ENCODE measurements around the gene CASK. TPM values are rescaled to one million over a fixed set of nuclear protein-coding genes. Genes with fewer than 3 reads are reported as not detected.

The CASK gene
- total and polyA plus RNA-seq, 2 experiments from 2014 or later, result 82.9 to 95.7 TPM

GRCh38 chrX:41935832-41936231 lies 12.5 kb upstream of the CASK start:
- Histone ChIP-seq H3K27ac (no peak overlapping the region), H3K9me3 (ENCODE audit: low read depth) (no peaks in the 10 kb centered on the region), H3K36me3 (replicated peaks; ENCODE audit: insufficient read depth, low read depth) (no peaks in the 10 kb centered on the region), H3K79me2 (no peaks in the 10 kb centered on the region), H3K4me3 (no peak overlapping the region), H3K27me3 (no peaks in the 10 kb centered on the region), H3K4me1 (ENCODE audit: insufficient read depth) (no peaks in the 10 kb centered on the region), H2AFZ (no peak overlapping the region), H3K4me2 (no peak overlapping the region), H3K9me2 (replicated peaks; ENCODE audit: insufficient read depth) (no peaks in the 10 kb centered on the region), H4K20me1 (ENCODE audit: insufficient read depth, poor library complexity, severe bottlenecking) (no peaks in the 10 kb centered on the region)
- no peak for TF ChIP-seq CTCF (IDR thresholded peaks at IDR 0.05; ENCODE audit: poor library complexity)
- TF ChIP-seq EZH2 (IDR thresholded peaks at IDR 0.05; ENCODE audit: borderline replicate concordance), result no peak
- no peak for TF ChIP-seq EZH2phosphoT487 (IDR thresholded peaks at IDR 0.05; ENCODE audit: low read depth, severe bottlenecking, unreplicated experiment)
- 56% methylated on average over 3 of the region's 3 CpGs for WGBS (ENCODE audit: low lambda C conversion rate, missing lambda C conversion rate)
- DNase-seq (ENCODE audit: low spot score), result peak; percentile 26

DNA sequence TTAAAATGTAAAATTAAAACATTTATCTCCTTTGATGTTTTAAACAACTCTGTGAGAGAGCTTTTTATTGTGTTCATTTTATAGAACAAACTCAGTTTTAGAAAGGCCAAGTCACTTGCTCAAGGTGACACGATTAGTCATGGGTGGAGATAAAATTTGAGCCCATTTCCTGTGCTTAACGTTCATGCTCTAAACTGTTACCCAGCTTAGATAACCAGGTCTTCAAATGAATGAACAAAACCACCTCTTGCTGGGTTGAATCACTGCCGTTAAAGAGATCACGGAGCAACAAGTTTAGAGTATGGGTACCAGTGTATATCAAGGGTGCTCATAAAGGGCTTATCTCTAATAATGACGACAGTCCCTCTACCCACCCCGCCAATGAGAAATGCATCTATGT lies 10.2 kb upstream of the CASK start:
- Histone ChIP-seq H2AFZ (no peak overlapping the region), H3K27ac (no peak overlapping the region), H3K9me2 (replicated peaks; ENCODE audit: insufficient read depth) (no peaks in the 10 kb centered on the region), H3K4me2 (no peak overlapping the region), H4K20me1 (ENCODE audit: insufficient read depth, poor library complexity, severe bottlenecking) (no peaks in the 10 kb centered on the region), H3K4me1 (ENCODE audit: insufficient read depth) (no peaks in the 10 kb centered on the region), H3K36me3 (replicated peaks; ENCODE audit: insufficient read depth, low read depth) (no peaks in the 10 kb centered on the region), H3K27me3 (no peaks in the 10 kb centered on the region), H3K79me2 (no peaks in the 10 kb centered on the region), H3K9me3 (ENCODE audit: low read depth) (no peaks in the 10 kb centered on the region), H3K4me3 (no peak overlapping the region)
- no peak for TF ChIP-seq EZH2phosphoT487 (IDR thresholded peaks at IDR 0.05; ENCODE audit: low read depth, severe bottlenecking, unreplicated experiment)
- TF ChIP-seq EZH2 (IDR thresholded peaks at IDR 0.05; ENCODE audit: borderline replicate concordance), result no peak
- TF ChIP-seq CTCF (IDR thresholded peaks at IDR 0.05; ENCODE audit: poor library complexity), result no peak
- no peak for DNase-seq (ENCODE audit: low spot score)
- WGBS (ENCODE audit: low lambda C conversion rate, missing lambda C conversion rate), result 70% methylated on average over 6 of the region's 6 CpGs

DNA sequence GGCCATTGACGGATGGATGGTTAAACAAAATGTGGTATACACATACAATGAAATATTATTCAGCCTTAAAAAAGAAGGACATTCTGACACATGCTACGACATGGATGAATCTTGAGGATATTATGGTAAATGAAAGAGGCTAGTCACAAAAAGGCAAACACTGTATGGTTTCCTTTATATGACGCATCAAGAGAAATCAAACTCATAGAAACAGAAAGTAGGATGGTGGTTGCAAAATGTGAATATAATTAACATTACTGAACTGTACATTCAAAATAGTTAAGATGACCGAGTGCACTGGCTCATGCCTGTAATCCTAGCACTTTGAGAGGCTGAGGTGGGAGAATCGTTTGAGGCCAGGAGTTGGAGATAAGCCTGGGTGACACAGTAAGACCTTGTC lies 9.5 kb upstream of the CASK start:
- TF ChIP-seq EZH2 (IDR thresholded peaks at IDR 0.05; ENCODE audit: borderline replicate concordance), result no peak
- no peak for TF ChIP-seq EZH2phosphoT487 (IDR thresholded peaks at IDR 0.05; ENCODE audit: low read depth, severe bottlenecking, unreplicated experiment)
- no peak for TF ChIP-seq CTCF (IDR thresholded peaks at IDR 0.05; ENCODE audit: poor library complexity)
- no peaks in the 10 kb centered on the region for H3K79me2 ChIP-seq
- H2AFZ ChIP-seq, result no peak overlapping the region
- H3K36me3 ChIP-seq (replicated peaks; ENCODE audit: insufficient read depth, low read depth), result no peaks in the 10 kb centered on the region
- no peaks in the 10 kb centered on the region for H3K9me3 ChIP-seq (ENCODE audit: low read depth)
- H3K27ac ChIP-seq, result no peak overlapping the region
- no peaks in the 10 kb centered on the region for H4K20me1 ChIP-seq (ENCODE audit: insufficient read depth, poor library complexity, severe bottlenecking)
- WGBS (ENCODE audit: low lambda C conversion rate, missing lambda C conversion rate), result 86% methylated on average over 5 of the region's 5 CpGs
- no peak for DNase-seq (ENCODE audit: low spot score)
- H3K27me3 ChIP-seq, result no peaks in the 10 kb centered on the region
- H3K4me1 ChIP-seq (ENCODE audit: insufficient read depth), result no peaks in the 10 kb centered on the region
- H3K4me3 ChIP-seq, result no peak overlapping the region
- H3K9me2 ChIP-seq (replicated peaks; ENCODE audit: insufficient read depth), result no peaks in the 10 kb centered on the region
- H3K4me2 ChIP-seq, result no peak overlapping the region

DNA sequence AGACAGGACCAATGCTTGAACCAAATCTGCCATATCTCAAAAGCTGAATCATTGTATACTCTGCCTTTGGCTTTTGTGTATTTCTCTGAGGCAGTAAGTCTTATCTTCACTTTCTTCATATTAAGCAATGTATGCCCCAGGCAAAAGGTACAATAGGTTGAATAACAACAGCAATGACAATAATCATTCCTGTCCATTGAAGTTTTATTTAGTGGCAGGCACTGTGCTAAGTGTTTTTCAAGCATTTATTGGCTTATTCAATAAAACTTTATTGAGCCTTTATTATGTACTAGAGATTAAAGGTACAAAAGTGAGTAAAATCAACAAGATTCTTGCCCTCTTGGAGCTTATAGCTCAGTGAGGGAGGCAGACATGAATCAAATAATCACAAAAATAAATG lies 8.2 kb upstream of the CASK start:
- Histone ChIP-seq H3K4me2 (no peak overlapping the region), H3K79me2 (no peaks in the 10 kb centered on the region), H3K9me3 (ENCODE audit: low read depth) (no peaks in the 10 kb centered on the region), H3K36me3 (replicated peaks; ENCODE audit: insufficient read depth, low read depth) (no peaks in the 10 kb centered on the region), H4K20me1 (ENCODE audit: insufficient read depth, poor library complexity, severe bottlenecking) (no peaks in the 10 kb centered on the region), H3K27me3 (no peaks in the 10 kb centered on the region), H3K27ac (no peak overlapping the region), H3K9me2 (replicated peaks; ENCODE audit: insufficient read depth) (no peaks in the 10 kb centered on the region), H2AFZ (no peak overlapping the region), H3K4me3 (no peak overlapping the region), H3K4me1 (ENCODE audit: insufficient read depth) (no peaks in the 10 kb centered on the region)
- TF ChIP-seq EZH2phosphoT487 (IDR thresholded peaks at IDR 0.05; ENCODE audit: low read depth, severe bottlenecking, unreplicated experiment) (no peak), EZH2 (IDR thresholded peaks at IDR 0.05; ENCODE audit: borderline replicate concordance) (no peak), CTCF (IDR thresholded peaks at IDR 0.05; ENCODE audit: poor library complexity) (no peak)
- DNase-seq (ENCODE audit: low spot score), result no peak
